Adrenal gland (tissue), 5 donors: ENCODE data around the gene ST6GALNAC6.
"Not testable (repeated sequence)": the region's sequence is repeated elsewhere in the genome, so short reads cannot be mapped to it uniquely, and the experiment has no call there.

ENCODE experiments used
- POLR2A ChIP-seq, 2 donors: fragments of 450-650 bp; IDR thresholded peaks; one replicate each; pipeline ENCODE4 v1.6.1; 2017; ENCODE audit warnings: antibody characterized with exemption in 2 of 2, mild to moderate bottlenecking in 2 of 2, moderate library complexity in 1 of 2
- TF ChIP-seq, protein P1 (sequence below), 6 experiments: fragments of 450-650 bp in 4 of 6; fragments of 200-600 bp in 2 of 6; sonication (generic) in 1 of 6; IDR thresholded peaks; 1 replicate in 5 of 6; 2 replicates in 1 of 6; pipeline versions ENCODE4 v1.5.1 to v1.8.0; 2016 to 2021; ENCODE audit warnings: antibody characterized with exemption in 6 of 6, mild to moderate bottlenecking in 2 of 6, moderate library complexity in 1 of 6
- donor health status: DM: no; HTN: no; CAD: no.

DNA sequence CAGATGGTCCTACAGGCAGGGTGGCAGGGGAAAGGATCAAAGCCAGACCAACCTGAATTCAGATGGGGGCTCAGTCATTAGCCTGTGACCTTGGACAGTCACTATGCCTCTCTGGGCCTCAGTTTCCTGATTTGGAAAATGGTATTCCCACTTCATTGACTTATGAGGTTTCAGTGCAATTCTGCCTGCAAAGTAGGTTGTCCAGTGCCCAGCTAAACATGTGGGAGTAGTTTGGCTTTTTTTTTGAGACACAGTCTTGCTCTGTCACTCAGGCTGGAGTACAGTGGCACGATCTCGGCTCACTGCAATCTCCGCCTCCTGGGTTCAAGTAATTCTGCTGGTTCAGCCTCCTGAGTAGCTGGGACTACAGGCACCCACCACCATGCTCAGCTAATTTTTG lies 62.8 kb downstream of the ST6GALNAC6 start:
- TF ChIP-seq, protein P1, sequence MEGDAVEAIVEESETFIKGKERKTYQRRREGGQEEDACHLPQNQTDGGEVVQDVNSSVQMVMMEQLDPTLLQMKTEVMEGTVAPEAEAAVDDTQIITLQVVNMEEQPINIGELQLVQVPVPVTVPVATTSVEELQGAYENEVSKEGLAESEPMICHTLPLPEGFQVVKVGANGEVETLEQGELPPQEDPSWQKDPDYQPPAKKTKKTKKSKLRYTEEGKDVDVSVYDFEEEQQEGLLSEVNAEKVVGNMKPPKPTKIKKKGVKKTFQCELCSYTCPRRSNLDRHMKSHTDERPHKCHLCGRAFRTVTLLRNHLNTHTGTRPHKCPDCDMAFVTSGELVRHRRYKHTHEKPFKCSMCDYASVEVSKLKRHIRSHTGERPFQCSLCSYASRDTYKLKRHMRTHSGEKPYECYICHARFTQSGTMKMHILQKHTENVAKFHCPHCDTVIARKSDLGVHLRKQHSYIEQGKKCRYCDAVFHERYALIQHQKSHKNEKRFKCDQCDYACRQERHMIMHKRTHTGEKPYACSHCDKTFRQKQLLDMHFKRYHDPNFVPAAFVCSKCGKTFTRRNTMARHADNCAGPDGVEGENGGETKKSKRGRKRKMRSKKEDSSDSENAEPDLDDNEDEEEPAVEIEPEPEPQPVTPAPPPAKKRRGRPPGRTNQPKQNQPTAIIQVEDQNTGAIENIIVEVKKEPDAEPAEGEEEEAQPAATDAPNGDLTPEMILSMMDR (IDR thresholded peaks at IDR 0.05): not testable (repeated sequence)
- not testable (repeated sequence) for TF ChIP-seq POLR2A (IDR thresholded peaks at IDR 0.05)
